K562 (cell line): ENCODE measurements around the gene DENND2A. TPM values are rescaled to one million over a fixed set of nuclear protein-coding genes. Genes with fewer than 3 reads are reported as not detected.

Experiments used
- ATAC-seq: fragments of 200-7000 bp; cut with Tn5 transposase; 3 replicates; pipeline ENCODE4 v1.9.1; 2020; ENCODE audit warnings: moderate library complexity
- BruUV-seq: library from RNA; stranded (reverse); fragments of 400-500 nt; replicated peaks from 2 replicates; lab custom pipeline; 2021; lab: Mats Ljungman, UMichigan
- CTCF ChIA-PET: fragments of 300-600 bp; formaldehyde crosslinking; extraction: SDS; loops from one replicate; lab custom pipeline; 2021; ENCODE audit warnings: low intra/inter-chr PET ratio; lab: Yijun Ruan, JAX
- POLR2A ChIA-PET: fragments of 300-600, 350-650 bp; sonication (Branson Sonifier 250); formaldehyde crosslinking; extraction: SDS; loops from one replicate; lab custom pipeline; 2021; ENCODE audit warnings: antibody characterized with exemption, inconsistent platforms; lab: Yijun Ruan, JAX
- DNase-seq, 4 experiments: peaks; one replicate each; pipeline versions ENCODE4 v3.0.0 to v3.0.0-alpha.2; 2011 to 2018; ENCODE audit warnings: low spot score in 3 of 4, mixed read lengths in 3 of 4; ENCODE audit errors: extremely low read depth in 1 of 4
- FAIRE-seq: peaks from 2 replicates; lab custom pipeline; 2011; peaks lifted over from hg19 to GRCh38; lab: Jason Lieb, UNC
- H2AFZ ChIP-seq: 2 replicates; pipeline ENCODE4 v1.6.0; 2011; ENCODE audit warnings: low read depth, low read length, control low read depth, inconsistent platforms
- H3K27ac ChIP-seq: fragments of 200-600 bp; 3 replicates; pipeline ENCODE4 v1.8.0; 2011; ENCODE audit warnings: low read depth, mild to moderate bottlenecking, control low read depth, inconsistent platforms, low read length, moderate library complexity, mixed read lengths; ENCODE audit errors: extremely low read depth
- H3K27me3 ChIP-seq, 2 experiments: fragments of 300-600 bp in 1 of 2; 2 replicates in 1 of 2; 3 replicates in 1 of 2; pipeline versions ENCODE4 v1.6.0 to v1.8.0; 2011; ENCODE audit warnings: inconsistent platforms in 2 of 2, low read length in 2 of 2, mild to moderate bottlenecking in 1 of 2, mixed read lengths in 1 of 2, moderate library complexity in 1 of 2; ENCODE audit not compliant: control insufficient read depth in 2 of 2, insufficient read depth in 2 of 2
- H3K36me3 ChIP-seq: fragments of 300-600 bp; 3 replicates; pipeline ENCODE4 v1.8.0; 2011; ENCODE audit warnings: mild to moderate bottlenecking, low read length, inconsistent platforms; ENCODE audit not compliant: control insufficient read depth, insufficient read depth
- H3K4me1 ChIP-seq, 2 experiments: fragments of 200-600 bp in 1 of 2; replicated peaks in 1 of 2; 2 replicates in 1 of 2; 3 replicates in 1 of 2; pipeline versions ENCODE4 v1.5.1 to v1.8.0; 2011; ENCODE audit warnings: inconsistent platforms in 2 of 2, low read length in 2 of 2, mild to moderate bottlenecking in 1 of 2, mixed read lengths in 1 of 2, moderate library complexity in 1 of 2; ENCODE audit not compliant: control insufficient read depth in 2 of 2, insufficient read depth in 2 of 2
- H3K4me2 ChIP-seq: 2 replicates; pipeline ENCODE4 v1.6.1; 2011; ENCODE audit warnings: low read length, control low read depth, inconsistent platforms, mixed read lengths; ENCODE audit not compliant: insufficient read depth
- H3K4me3 ChIP-seq: fragments of 200-600 bp; sonication (generic), shearing (Covaris generic); 2 replicates; pipeline ENCODE4 v1.5.1; 2016; ENCODE audit warnings: control low read depth, inconsistent platforms
- H3K79me2 ChIP-seq: fragments of 200-600 bp; 3 replicates; pipeline ENCODE4 v1.8.0; 2011; ENCODE audit warnings: low read length, inconsistent platforms; ENCODE audit not compliant: control insufficient read depth, insufficient read depth
- H3K9ac ChIP-seq, 2 experiments: 2 replicates each; pipeline versions ENCODE4 v1.6.0 to v1.6.1; 2011; ENCODE audit warnings: low read depth in 2 of 2, low read length in 2 of 2, control low read depth in 1 of 2, inconsistent platforms in 1 of 2, mild to moderate bottlenecking in 1 of 2, mixed read lengths in 1 of 2; ENCODE audit not compliant: insufficient read depth in 1 of 2
- H3K9me1 ChIP-seq: one replicate; pipeline ENCODE4 v1.6.0; 2011; ENCODE audit warnings: inconsistent platforms, mild to moderate bottlenecking, low read length, moderate library complexity; ENCODE audit not compliant: control insufficient read depth, insufficient read depth
- H3K9me3 ChIP-seq: replicated peaks from 2 replicates; pipeline ENCODE4 v1.5.1; 2011; ENCODE audit warnings: low read depth, low read length, inconsistent platforms; ENCODE audit not compliant: control insufficient read depth, insufficient read depth
- H4K20me1 ChIP-seq: replicated peaks from 2 replicates; pipeline ENCODE4 v1.6.1; 2011; ENCODE audit warnings: low read length, inconsistent platforms, mixed read lengths; ENCODE audit not compliant: control insufficient read depth, insufficient read depth
- CHD4 ChIP-seq: fragments of 200-600 bp; sonication (generic); IDR thresholded peaks from 3 replicates; pipeline ENCODE4 v1.6.1; 2012; ENCODE audit warnings: low read depth, mild to moderate bottlenecking, mixed read lengths, low read length, inconsistent platforms; ENCODE audit not compliant: insufficient read depth, insufficient replicate concordance, poor library complexity, severe bottlenecking
- EP300 ChIP-seq: IDR thresholded peaks from 2 replicates; pipeline ENCODE4 v1.6.1; 2012; ENCODE audit warnings: low read length, improper control_type of control experiment
- FOXK1 ChIP-seq: sonication (generic); formaldehyde crosslinking; IDR thresholded peaks from 2 replicates; pipeline ENCODE4 v1.8.0; 2022; ENCODE audit warnings: missing genetic modification reagents, mild to moderate bottlenecking, borderline replicate concordance
- ILK ChIP-seq: fragments of 450-650 bp; IDR thresholded peaks from 2 replicates; pipeline ENCODE4 v1.6.1; 2016; ENCODE audit warnings: missing genetic modification characterization, low read depth, mild to moderate bottlenecking, missing compliant biosample characterization, moderate library complexity, borderline replicate concordance
- JUNB ChIP-seq: fragments of 450-650 bp; formaldehyde crosslinking; conservative IDR thresholded peaks from 2 replicates; pipeline ENCODE4 v1.4.0; 2020; ENCODE audit warnings: mild to moderate bottlenecking
- MEF2A ChIP-seq: IDR thresholded peaks from 2 replicates; pipeline ENCODE4 v1.6.1; 2011; ENCODE audit warnings: low read depth, mild to moderate bottlenecking, low read length, moderate library complexity; ENCODE audit not compliant: control insufficient read depth
- NCOA6 ChIP-seq: fragments of 450-650 bp; IDR thresholded peaks from 2 replicates; pipeline ENCODE4 v1.6.1; 2017; ENCODE audit warnings: mild to moderate bottlenecking
- NEUROD1 ChIP-seq: fragments of 150-350 bp; IDR thresholded peaks from 2 replicates; pipeline ENCODE4 v1.6.1; 2014; ENCODE audit warnings: borderline replicate concordance, low read length, low read depth; ENCODE audit not compliant: partially characterized antibody
- NFE2L1 ChIP-seq: fragments of 450-650 bp; IDR thresholded peaks from 2 replicates; pipeline ENCODE4 v1.6.1; 2016; ENCODE audit warnings: missing genetic modification characterization, low read depth, mild to moderate bottlenecking, missing compliant biosample characterization, moderate library complexity, borderline replicate concordance
- PURB ChIP-seq: sonication (generic); formaldehyde crosslinking; IDR thresholded peaks from 2 replicates; pipeline ENCODE4 v1.9.0; 2021; ENCODE audit warnings: low read depth, mild to moderate bottlenecking, missing genetic modification reagents
- SIN3B ChIP-seq: fragments of 450-650 bp; IDR thresholded peaks from 2 replicates; pipeline ENCODE4 v1.6.1; 2017; ENCODE audit warnings: low read depth, mild to moderate bottlenecking, moderate library complexity
- SLC30A9 ChIP-seq: fragments of 250-450 bp; sonication (Bioruptor Pico); IDR thresholded peaks from 2 replicates; pipeline ENCODE4 v1.8.0; 2022; ENCODE audit warnings: mild to moderate bottlenecking, moderate library complexity
- SPI1 ChIP-seq: IDR thresholded peaks from 2 replicates; pipeline ENCODE4 v1.6.1; 2011; ENCODE audit warnings: low read depth, low read length, control low read depth, borderline replicate concordance
- TRIM25 ChIP-seq: fragments of 450-650 bp; IDR thresholded peaks from 2 replicates; pipeline ENCODE4 v1.7.0; 2016; ENCODE audit warnings: borderline replicate concordance
- ZBTB8A ChIP-seq: fragments of 450-650 bp; IDR thresholded peaks from 2 replicates; pipeline ENCODE4 v1.6.1; 2018; ENCODE audit warnings: mild to moderate bottlenecking, moderate library complexity; ENCODE audit not compliant: partially characterized antibody
- ZNF140 ChIP-seq: fragments of 250-450 bp; sonication (Bioruptor Pico); IDR thresholded peaks from 2 replicates; pipeline ENCODE4 v1.8.0; 2021; ENCODE audit warnings: moderate library complexity, mild to moderate bottlenecking, inconsistent platforms
- ZNF165 ChIP-seq: fragments of 250-450 bp; sonication (Bioruptor Pico); IDR thresholded peaks from 2 replicates; pipeline ENCODE4 v1.4.0; 2020; ENCODE audit warnings: borderline replicate concordance
- ZNF445 ChIP-seq: fragments of 250-450 bp; sonication (Bioruptor Pico); IDR thresholded peaks from 2 replicates; pipeline ENCODE4 v1.4.0; 2020; ENCODE audit warnings: low read depth, mild to moderate bottlenecking, moderate library complexity
- ZNF717 ChIP-seq: fragments of 250-450 bp; sonication (Bioruptor Pico); IDR thresholded peaks from 2 replicates; pipeline ENCODE4 v1.5.0; 2021
- WGBS: fragments of 100-300 bp; shearing (Covaris generic); methylation state at CpG from one replicate; pipeline ENCODE4 v1.1.6; 2016; ENCODE audit warnings: low coverage, mixed read lengths; ENCODE audit not compliant: insufficient coverage; ENCODE audit errors: missing lambda C conversion rate; 5-methylcytosine and 5-hydroxymethylcytosine counted together
- in situ Hi-C: fragments of 300-500 bp; cut with MboI; formaldehyde crosslinking; loops from 4 replicates; pipeline ENCODE4 v1.15.0; 2018; ENCODE audit warnings: inconsistent platforms, mixed read lengths
- intact Hi-C: fragments of 100-400 bp; cut with micrococcal nuclease; formaldehyde crosslinking; loops from 2 replicates; pipeline ENCODE4 v1.14.2; 2022
- polyA plus RNA-seq, 8 experiments: library from polyadenylated mRNA; depleted of rRNA in 4 of 8; stranded (reverse) in 5 of 8; unstranded in 3 of 8; fragments of >200 nt; fragmentation: Nextera tagmentation in 2 of 8; fragmentation: Illumina TruSeq in 1 of 8; extraction: Ambion mirVana in 2 of 8; extraction: Trizol in 1 of 8; gene quantifications; 2 replicates each; pipeline versions ENCODE4 v1.2.1 to v1.2.3, GENCODE V29; 2011 to 2014; ENCODE audit warnings: inconsistent platforms in 1 of 8, missing spikeins in 1 of 8
- total RNA-seq, 7 experiments: library from RNA; depleted of rRNA in 6 of 7; stranded (reverse); fragments of >200 nt in 6 of 7; fragmentation: Illumina TruSeq in 2 of 7; extraction: Trizol in 2 of 7; gene quantifications; 2 replicates each; pipeline versions ENCODE4 v1.2.1 to v1.2.3, GENCODE V29; 2011 to 2021; ENCODE audit warnings: low replicate concordance in 1 of 7

The DENND2A gene
- total and polyA plus RNA-seq, 9 of the 15 experiments (the other 6 are each of a cell fraction or from before 2014, with no cell fraction given) = not detected

GRCh38 chr7:140584195-140584851, 56.3 kb downstream of the DENND2A start:
- no peak overlapping the region for H3K27ac ChIP-seq
- WGBS = 21% methylated on average over 4 of the region's 4 CpGs
- BruUV-seq = no TSS peak
- H3K27me3 ChIP-seq = peaks cover 53 to 80% of the 10 kb centered on the region in 2 experiments
- FAIRE-seq (no peak), ATAC-seq (peak; percentile 22; the same call in 1 of the 3 replicates), DNase-seq (no peak)
- H3K4me3 ChIP-seq = no peak overlapping the region
- intact Hi-C loops (no loop called here), in situ Hi-C loops (no loop called here)
- no peaks in the 10 kb centered on the region for H3K79me2 ChIP-seq
- H4K20me1 ChIP-seq = no peaks in the 10 kb centered on the region; the same call in 1 of the 2 replicates
- H3K4me1 ChIP-seq = no peaks in the 10 kb centered on the region
- H3K9ac ChIP-seq = no peak overlapping the region
- no peak overlapping the region for H2AFZ ChIP-seq
- no peaks in the 10 kb centered on the region for H3K9me1 ChIP-seq
- ChIA-PET CTCF (no interaction called here), POLR2A (no interaction called here)
- H3K9me3 ChIP-seq = no peaks in the 10 kb centered on the region
- no peaks in the 10 kb centered on the region for H3K36me3 ChIP-seq
- TF ChIP-seq CHD4 (no peak), FOXK1 (CRISPR knock-in tag) (no peak), NFE2L1 (no peak), ZNF445 (no peak), ZNF717 (CRISPR knock-in tag) (no peak), NEUROD1 (no peak), ILK (tag) (no peak), SLC30A9 (no peak), SIN3B (no peak), ZNF140 (CRISPR knock-in tag) (no peak), ZBTB8A (no peak), SPI1 (no peak), PURB (CRISPR knock-in tag) (no peak), TRIM25 (no peak), NCOA6 (no peak), MEF2A (no peak), JUNB (no peak), EP300 (no peak), ZNF165 (no peak)
- H3K4me2 ChIP-seq = no peak overlapping the region
